SK-N-SH (cell line): ENCODE measurements around the gene SAG. TPM values are rescaled to one million over a fixed set of nuclear protein-coding genes. Genes with fewer than 3 reads are reported as not detected.

Source experiments
- CTCF ChIA-PET: fragments of 300-600, 350-600 bp; formaldehyde crosslinking; extraction: SDS; loops from one replicate; lab custom pipeline; 2021; lab: Yijun Ruan, JAX
- POLR2A ChIA-PET: fragments of 350-600 bp; sonication (Branson Sonifier 250); formaldehyde crosslinking; extraction: SDS; loops from one replicate; lab custom pipeline; 2020; ENCODE audit warnings: antibody characterized with exemption, inconsistent platforms; lab: Yijun Ruan, JAX
- DNase-seq: peaks from one replicate; pipeline ENCODE4 v3.0.0; 2012
- H2AFZ ChIP-seq: fragments of 200-600 bp; sonication (generic); 2 replicates; pipeline ENCODE4 v1.8.1; 2016; ENCODE audit warnings: antibody characterized with exemption, mild to moderate bottlenecking, low read depth
- H3F3A ChIP-seq: fragments of 200-600 bp; sonication (generic); replicated peaks from 2 replicates; pipeline ENCODE3; 2016; ENCODE audit warnings: antibody characterized with exemption, mild to moderate bottlenecking; ENCODE audit not compliant: insufficient read depth
- H3K27ac ChIP-seq, 2 experiments: fragments of 200-500 bp in 1 of 2; fragments of 200-600 bp in 1 of 2; sonication (Bioruptor generic) in 1 of 2; sonication (generic), shearing (Covaris generic) in 1 of 2; 2 replicates each; pipeline versions ENCODE4 v1.5.1 to v1.6.1; 2014 to 2016; ENCODE audit warnings: low read depth in 2 of 2, inconsistent platforms in 1 of 2, low read length in 1 of 2, mild to moderate bottlenecking in 1 of 2, mixed read lengths in 1 of 2
- H3K27me3 ChIP-seq: fragments of 200-600 bp; sonication (generic), shearing (Covaris generic); 2 replicates; pipeline ENCODE4 v1.6.1; 2016; ENCODE audit warnings: mixed run types; ENCODE audit not compliant: insufficient read depth
- H3K36me3 ChIP-seq, 2 experiments: fragments of 200-500 bp in 1 of 2; fragments of 200-600 bp in 1 of 2; sonication (Bioruptor generic) in 1 of 2; sonication (generic) in 1 of 2; replicated peaks in 1 of 2; 2 replicates each; pipeline versions ENCODE3 to v1.5.1; 2014 to 2016; ENCODE audit warnings: low read length in 1 of 2, mild to moderate bottlenecking in 1 of 2; ENCODE audit not compliant: insufficient read depth in 2 of 2, control insufficient read depth in 1 of 2
- H3K4me1 ChIP-seq, 2 experiments: fragments of 200-500 bp in 1 of 2; fragments of 200-600 bp in 1 of 2; sonication (Bioruptor generic) in 1 of 2; sonication (generic), shearing (Covaris generic) in 1 of 2; 2 replicates each; pipeline versions ENCODE4 v1.5.1 to v1.6.1; 2014 to 2016; ENCODE audit warnings: low read depth in 1 of 2, low read length in 1 of 2, mixed run types in 1 of 2; ENCODE audit not compliant: insufficient read depth in 2 of 2, control insufficient read depth in 1 of 2
- H3K4me2 ChIP-seq: fragments of 200-600 bp; sonication (generic), shearing (Covaris generic); 2 replicates; pipeline ENCODE4 v1.6.1; 2017; ENCODE audit warnings: mixed run types
- H3K4me3 ChIP-seq, 2 experiments: fragments of 200-500 bp in 1 of 2; fragments of 200-600 bp in 1 of 2; sonication (Bioruptor generic) in 1 of 2; sonication (generic), shearing (Covaris generic) in 1 of 2; 2 replicates each; pipeline versions ENCODE4 v1.5.1 to v1.8.1; 2014 to 2016; ENCODE audit warnings: low read depth in 2 of 2, inconsistent platforms in 1 of 2, low read length in 1 of 2, mild to moderate bottlenecking in 1 of 2, mixed read lengths in 1 of 2, moderate library complexity in 1 of 2
- H3K79me2 ChIP-seq: fragments of 200-600 bp; sonication (generic); 2 replicates; pipeline ENCODE4 v1.8.1; 2017; ENCODE audit warnings: mild to moderate bottlenecking; ENCODE audit not compliant: insufficient read depth
- H3K9ac ChIP-seq: fragments of 200-600 bp; sonication (generic); 2 replicates; pipeline ENCODE4 v1.6.1; 2017; ENCODE audit warnings: mixed run types
- H3K9me2 ChIP-seq: fragments of 200-600 bp; sonication (generic); 2 replicates; pipeline ENCODE4 v1.6.1; 2017; ENCODE audit warnings: mixed run types
- H3K9me3 ChIP-seq: fragments of 200-600 bp; sonication (generic); 2 replicates; pipeline ENCODE4 v1.6.1; 2017; ENCODE audit warnings: mixed run types, mild to moderate bottlenecking, moderate library complexity
- H4K20me1 ChIP-seq: fragments of 200-600 bp; sonication (generic); 2 replicates; pipeline ENCODE4 v1.6.1; 2017; ENCODE audit warnings: mild to moderate bottlenecking, mixed run types; ENCODE audit not compliant: insufficient read depth
- CHD2 ChIP-seq: fragments of 150-350 bp; IDR thresholded peaks from 2 replicates; pipeline ENCODE4 v1.6.1; 2018; ENCODE audit warnings: low read length; ENCODE audit not compliant: partially characterized antibody
- CTCF ChIP-seq: fragments of 200-600 bp; sonication (generic); IDR thresholded peaks from 2 replicates; pipeline ENCODE4 v1.6.1; 2017; ENCODE audit warnings: antibody characterized with exemption, mild to moderate bottlenecking, moderate library complexity
- FOXJ3 ChIP-seq: sonication (generic); formaldehyde crosslinking; IDR thresholded peaks from 2 replicates; pipeline ENCODE4 v1.5.1; 2020; ENCODE audit warnings: mild to moderate bottlenecking, missing genetic modification reagents
- FOXM1 ChIP-seq: IDR thresholded peaks from 2 replicates; pipeline ENCODE4 v1.4.0; 2012; ENCODE audit warnings: low read depth, mild to moderate bottlenecking
- JUND ChIP-seq: IDR thresholded peaks from 2 replicates; pipeline ENCODE4 v1.4.0; 2012
- PBX3 ChIP-seq: IDR thresholded peaks from 2 replicates; pipeline ENCODE4; 2012
- POLR2AphosphoS5 ChIP-seq: IDR thresholded peaks from 2 replicates; pipeline ENCODE4 v1.6.1; 2012; ENCODE audit warnings: low read depth, low read length
- RCOR1 ChIP-seq: fragments of 150-350 bp; IDR thresholded peaks from 2 replicates; pipeline ENCODE4 v1.6.1; 2017; ENCODE audit warnings: antibody characterized with exemption, low read length
- RFX5 ChIP-seq: IDR thresholded peaks from 2 replicates; pipeline ENCODE4 v1.6.1; 2012; ENCODE audit warnings: mild to moderate bottlenecking, improper control_type of control experiment, low read length
- TAF1 ChIP-seq: IDR thresholded peaks from 2 replicates; pipeline ENCODE4 v1.6.1; 2012; ENCODE audit warnings: low read depth, mild to moderate bottlenecking, low read length, moderate library complexity, borderline replicate concordance
- TCF12 ChIP-seq: IDR thresholded peaks from 2 replicates; pipeline ENCODE4 v1.4.0; 2012
- WGBS: methylation state at CpG from one replicate; pipeline ENCODE4 v1.1.6; 2017; ENCODE audit warnings: low lambda C conversion rate; 5-methylcytosine and 5-hydroxymethylcytosine counted together
- polyA plus RNA-seq, 3 experiments: library from polyadenylated mRNA; depleted of rRNA; stranded (reverse); fragments of >200 nt; gene quantifications; 2 replicates each; pipeline ENCODE4 v1.2.3, GENCODE V29; 2012
- TF ChIP-seq, protein P1 (sequence below): IDR thresholded peaks from 2 replicates; pipeline ENCODE4 v1.4.0; 2012; ENCODE audit warnings: low read depth

SAG gene
- polyA plus RNA-seq, 1 of the 3 experiments (the other 2 are of a cell fraction) = not detected

DNA sequence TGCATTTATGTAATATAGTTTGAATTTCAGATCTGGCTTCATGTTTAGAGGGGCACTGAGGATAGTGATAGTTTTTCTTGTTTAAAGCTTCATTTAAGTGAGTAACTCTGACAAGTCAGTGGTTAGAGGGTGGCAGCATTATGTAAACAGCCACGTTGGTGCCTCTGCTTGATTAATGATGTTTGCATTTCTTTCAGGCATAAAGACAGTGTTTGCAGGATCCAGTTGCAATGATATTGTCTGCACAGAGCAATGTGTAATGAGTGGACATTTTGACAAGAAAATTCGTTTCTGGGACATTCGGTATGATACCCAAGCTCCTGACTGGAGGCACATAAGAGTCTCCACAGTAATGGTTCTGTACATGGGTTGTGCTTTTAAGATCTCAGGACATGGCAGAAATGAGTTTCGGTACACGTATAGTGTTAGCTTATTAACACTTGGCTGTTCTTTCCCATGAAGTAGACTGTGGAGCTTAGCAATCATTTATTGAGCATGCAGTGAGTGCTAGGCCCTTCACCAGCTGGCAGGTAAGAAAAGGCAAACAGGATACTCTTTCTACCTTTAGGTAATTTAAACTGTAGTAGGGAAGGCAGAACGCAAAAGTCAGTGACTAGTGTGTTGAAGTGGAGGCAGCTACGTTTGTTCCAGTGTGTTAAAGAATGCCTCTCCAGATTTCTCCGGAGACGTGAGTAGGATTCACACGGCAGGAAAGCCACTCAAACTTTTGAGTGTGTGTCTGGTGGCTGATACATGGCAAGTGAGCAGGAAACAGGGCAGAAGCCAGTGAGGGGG is 17.4 kb upstream of the SAG start (continued):
- TF ChIP-seq PBX3 (no peak), RFX5 (no peak), FOXM1 (no peak), RCOR1 (no peak), TCF12 (no peak), JUND (no peak)
- TF ChIP-seq, all 33 proteins: peak for 0

GRCh38 chr2:233295891-233296290 is 11.7 kb upstream of the SAG start:
- CTCF ChIA-PET = interaction anchor here (1.2 kb wide), 1 partner anchor 58 kb away, joined by 3 read pairs; no protein-coding TSS in a partner anchor

More at GRCh38 chr2:233295891-233296290, 11.7 kb upstream of the SAG start:
- Histone ChIP-seq H2AFZ (no peak overlapping the region), H4K20me1 (no peaks in the 10 kb centered on the region), H3K4me3 (no peak overlapping the region), H3K27me3 (no peaks in the 10 kb centered on the region), H3K9me2 (no peaks in the 10 kb centered on the region), H3K9ac (no peak overlapping the region), H3K4me1 (peaks cover 0 to 7% of the 10 kb centered on the region in 2 experiments; a peak in 1 of 4 replicates), H3K9me3 (no peaks in the 10 kb centered on the region), H3F3A (no peaks in the 10 kb centered on the region), H3K4me2 (no peak overlapping the region)
- WGBS = 90% methylated on average over 5 of the region's 5 CpGs
- DNase-seq = no peak
- POLR2A ChIA-PET = no interaction called here
- no peak for TF ChIP-seq POLR2AphosphoS5
- TF ChIP-seq CTCF = no peak
- TF ChIP-seq, protein P1, sequence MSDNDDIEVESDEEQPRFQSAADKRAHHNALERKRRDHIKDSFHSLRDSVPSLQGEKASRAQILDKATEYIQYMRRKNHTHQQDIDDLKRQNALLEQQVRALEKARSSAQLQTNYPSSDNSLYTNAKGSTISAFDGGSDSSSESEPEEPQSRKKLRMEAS = no peak
- no peak for TF ChIP-seq CHD2
- TF ChIP-seq FOXJ3 (CRISPR knock-in tag) = no peak
- TF ChIP-seq TAF1 = no peak
- TF ChIP-seq, all 33 proteins: peak for 0
- Histone ChIP-seq H3K79me2 (no peaks in the 10 kb centered on the region), H3K27ac (no peak overlapping the region), H3K36me3 (peaks cover 11 to 52% of the 10 kb centered on the region in 2 experiments)
